ENCODE measurements around the gene SASH1. TPM values are rescaled to one million over a fixed set of nuclear protein-coding genes. Genes with fewer than 3 reads are reported as not detected.

Gene SASH1
- total and polyA plus RNA-seq, 2 of the 8 experiments (the other 6 are each of a cell fraction or from before 2014, with no cell fraction given), result 6.0 to 20.2 TPM

DNA sequence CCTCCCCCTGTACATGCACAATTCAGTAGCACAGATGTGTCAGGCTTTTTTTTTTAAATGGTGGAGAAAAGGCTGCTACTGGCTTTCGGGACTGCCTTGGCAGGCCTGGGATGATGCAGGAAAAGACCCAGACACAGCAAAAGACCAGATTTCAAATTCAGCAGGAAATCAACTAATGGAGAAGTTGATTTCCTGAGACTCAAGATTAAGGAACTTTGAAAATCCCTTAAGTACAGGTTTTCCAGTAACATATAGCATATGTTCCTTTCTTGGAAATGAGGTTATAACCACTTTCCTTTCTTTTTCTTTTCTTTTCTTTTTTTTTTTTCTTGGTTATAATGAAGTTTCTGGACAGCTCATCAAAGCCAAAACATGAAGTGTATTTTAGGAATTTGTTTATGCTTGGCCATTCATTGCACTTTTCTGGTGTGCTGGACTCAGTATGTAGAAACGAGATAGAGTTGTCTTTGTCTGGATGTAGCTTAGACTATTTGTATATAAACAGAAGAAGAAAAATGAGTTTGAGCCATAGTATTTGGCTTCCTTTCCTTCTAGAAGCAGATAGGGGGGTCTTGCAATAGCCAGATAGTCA, 119.4 kb downstream of the SASH1 start:
- Histone ChIP-seq H3K27ac (ENCODE audit: low read depth, low read length) (no peak overlapping the region), H3K79me2 (ENCODE audit: control insufficient read depth in 1 of 2, insufficient read depth in 2 of 2, low read length in 2 of 2) (no peaks in the 10 kb centered on the region), H3K4me3 (ENCODE audit: extremely low read depth in 1 of 4, insufficient read depth in 2 of 4, low read depth in 3 of 4, low read length in 4 of 4) (no peak overlapping the region), H3K18ac (ENCODE audit: extremely low read depth, low read length) (no peak overlapping the region), H3K4me2 (ENCODE audit: insufficient read depth in 1 of 2, low read depth in 2 of 2, low read length in 2 of 2) (no peak overlapping the region), H3K79me1 (ENCODE audit: low read depth, low read length) (no peaks in the 10 kb centered on the region; the same call in 1 of the 2 replicates), H2BK120ac (replicated peaks; ENCODE audit: low read depth, low read length) (no peak overlapping the region), H3K23me2 (ENCODE audit: low read depth, low read length) (no peaks in the 10 kb centered on the region), H2AK5ac (ENCODE audit: low read depth, low read length) (no peak overlapping the region), H4K91ac (replicated peaks; ENCODE audit: insufficient read length, low read length) (no peak overlapping the region), H2BK15ac (ENCODE audit: low read length) (no peak overlapping the region), H2BK20ac (ENCODE audit: low read length) (no peak overlapping the region), H3K56ac (replicated peaks; ENCODE audit: insufficient read length, low read depth, low read length) (no peak overlapping the region), H4K8ac (ENCODE audit: extremely low read depth, insufficient read depth, low read length) (no peak overlapping the region), H3K14ac (ENCODE audit: insufficient read length) (no peak overlapping the region), H2AFZ (ENCODE audit: low read length) (no peak overlapping the region), H3K23ac (ENCODE audit: insufficient read length) (no peak overlapping the region), H3K27me3 (replicated peaks in 1 of 4; ENCODE audit: control insufficient read depth in 3 of 4, extremely low read depth in 1 of 4, insufficient read depth in 3 of 4, low read length in 3 of 4) (peaks cover 0 to 1% (median 0%) of the 10 kb centered on the region in 4 experiments; a peak in 1 of 7 replicates), H3K36me3 (ENCODE audit: control insufficient read depth in 2 of 4, insufficient read depth in 4 of 4, low read length in 3 of 4) (no peaks in the 10 kb centered on the region), H2BK12ac (ENCODE audit: low read depth, low read length) (no peak overlapping the region), H3K4ac (replicated peaks; ENCODE audit: insufficient read length, low read depth, low read length) (no peak overlapping the region), H4K20me1 (replicated peaks in 1 of 2; ENCODE audit: control insufficient read depth in 1 of 2, insufficient read depth in 2 of 2, low read length in 2 of 2) (no peaks in the 10 kb centered on the region), H3K9me3 (ENCODE audit: insufficient read depth in 2 of 2, low read depth in 1 of 2, low read length in 1 of 2) (no peaks in the 10 kb centered on the region), H3K4me1 (replicated peaks in 1 of 4; ENCODE audit: control insufficient read depth in 3 of 4, insufficient read depth in 4 of 4, low read length in 3 of 4) (peaks cover 0 to 4% (median 0%) of the 10 kb centered on the region in 4 experiments; a peak in 3 of 7 replicates), H2BK5ac (ENCODE audit: low read depth, low read length) (no peak overlapping the region), H3K9ac (replicated peaks in 1 of 4; ENCODE audit: extremely low read depth in 1 of 4, low read depth in 3 of 4, low read length in 3 of 4) (no peak overlapping the region), H4K5ac (ENCODE audit: insufficient read length, low read depth, low read length) (no peak overlapping the region)
- DNase-seq (ENCODE audit: low read depth in 1 of 2, low spot score in 2 of 2), result peak in 1 of 2 experiments; percentile 13
- ChIA-PET POLR2A (ENCODE audit: partially characterized antibody) (no interaction called here), CTCF (ENCODE audit: partially characterized antibody) (interaction anchor here (0.7 kb wide), 2 partner anchors 180 to 284 kb away, joined by 3 to 4 read pairs; no protein-coding TSS in a partner anchor)
- FAIRE-seq, result no peak
- WGBS, 2 experiments (ENCODE audit: extremely low coverage in 1 of 2, insufficient coverage in 1 of 2, insufficient read length in 1 of 2, insufficient replicate concordance in 2 of 2, low coverage in 1 of 2, low lambda C conversion rate in 2 of 2, missing lambda C conversion rate in 1 of 2), result 91% methylated on average over 2 of the region's 2 CpGs; no CpG with 5 or more reads in 1 of the 2 experiments
- TF ChIP-seq SIX5 (IDR thresholded peaks at IDR 0.05; ENCODE audit: low read depth, low read length) (no peak), E2F6 (IDR thresholded peaks at IDR 0.05) (no peak), CBX5 (IDR thresholded peaks at IDR 0.05; ENCODE audit: low read depth, low read length) (no peak), HDAC2 (IDR thresholded peaks at IDR 0.05; ENCODE audit: borderline replicate concordance in 1 of 2, low read depth in 2 of 2, low read length in 2 of 2) (no peak), FOSL1 (IDR thresholded peaks at IDR 0.05; ENCODE audit: insufficient read depth, low read depth, low read length) (no peak), SIRT6 (IDR thresholded peaks at IDR 0.05; ENCODE audit: low read length) (no peak), NRF1 (IDR thresholded peaks at IDR 0.05; ENCODE audit: low read depth, low read length) (no peak), TCF12 (IDR thresholded peaks at IDR 0.05; ENCODE audit: low read depth, low read length) (no peak), TAF7 (optimal IDR thresholded peaks at IDR 0.05; ENCODE audit: borderline replicate concordance, low read depth, low read length) (no peak), HDAC6 (IDR thresholded peaks at IDR 0.05; ENCODE audit: low read depth, low read length) (no peak)
- TF ChIP-seq, protein P1, sequence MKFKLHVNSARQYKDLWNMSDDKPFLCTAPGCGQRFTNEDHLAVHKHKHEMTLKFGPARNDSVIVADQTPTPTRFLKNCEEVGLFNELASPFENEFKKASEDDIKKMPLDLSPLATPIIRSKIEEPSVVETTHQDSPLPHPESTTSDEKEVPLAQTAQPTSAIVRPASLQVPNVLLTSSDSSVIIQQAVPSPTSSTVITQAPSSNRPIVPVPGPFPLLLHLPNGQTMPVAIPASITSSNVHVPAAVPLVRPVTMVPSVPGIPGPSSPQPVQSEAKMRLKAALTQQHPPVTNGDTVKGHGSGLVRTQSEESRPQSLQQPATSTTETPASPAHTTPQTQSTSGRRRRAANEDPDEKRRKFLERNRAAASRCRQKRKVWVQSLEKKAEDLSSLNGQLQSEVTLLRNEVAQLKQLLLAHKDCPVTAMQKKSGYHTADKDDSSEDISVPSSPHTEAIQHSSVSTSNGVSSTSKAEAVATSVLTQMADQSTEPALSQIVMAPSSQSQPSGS (IDR thresholded peaks at IDR 0.05; ENCODE audit: low read length), result no peak

Measured in H1 (cell line).